ENCODE results near the gene CYP46A1. TPM values are rescaled to one million over a fixed set of nuclear protein-coding genes. Genes with fewer than 3 reads are reported as not detected.

Gene CYP46A1
- total and polyA plus RNA-seq, 2 donors from 2014 or later: 0.82 to 2.5 TPM

- Histone ChIP-seq H3K9ac (ENCODE audit: low read length in 3 of 3) (no peak overlapping the region), H3K27ac (ENCODE audit: low read depth in 2 of 2, low read length in 2 of 2) (no peak overlapping the region), H3K4me3 (ENCODE audit: low read length in 3 of 3) (no peak overlapping the region), H3K9me3 (ENCODE audit: control insufficient read depth in 2 of 3, insufficient read depth in 1 of 3, low read length in 3 of 3) (peaks cover 0 to 10% (median 0%) of the 10 kb centered on the region in 3 donors), H3K27me3 (ENCODE audit: control insufficient read depth, insufficient read depth, low read length) (no peaks in the 10 kb centered on the region), H3K4me1 (ENCODE audit: control insufficient read depth in 2 of 3, insufficient read depth in 2 of 3, low read depth in 1 of 3, low read length in 3 of 3) (no peaks in the 10 kb centered on the region), H3K36me3 (ENCODE audit: control insufficient read depth in 2 of 3, insufficient read depth in 3 of 3, low read length in 3 of 3) (no peaks in the 10 kb centered on the region)
- intact Hi-C loops (cut with DNase I): no loop called here
- TF ChIP-seq, protein P1, sequence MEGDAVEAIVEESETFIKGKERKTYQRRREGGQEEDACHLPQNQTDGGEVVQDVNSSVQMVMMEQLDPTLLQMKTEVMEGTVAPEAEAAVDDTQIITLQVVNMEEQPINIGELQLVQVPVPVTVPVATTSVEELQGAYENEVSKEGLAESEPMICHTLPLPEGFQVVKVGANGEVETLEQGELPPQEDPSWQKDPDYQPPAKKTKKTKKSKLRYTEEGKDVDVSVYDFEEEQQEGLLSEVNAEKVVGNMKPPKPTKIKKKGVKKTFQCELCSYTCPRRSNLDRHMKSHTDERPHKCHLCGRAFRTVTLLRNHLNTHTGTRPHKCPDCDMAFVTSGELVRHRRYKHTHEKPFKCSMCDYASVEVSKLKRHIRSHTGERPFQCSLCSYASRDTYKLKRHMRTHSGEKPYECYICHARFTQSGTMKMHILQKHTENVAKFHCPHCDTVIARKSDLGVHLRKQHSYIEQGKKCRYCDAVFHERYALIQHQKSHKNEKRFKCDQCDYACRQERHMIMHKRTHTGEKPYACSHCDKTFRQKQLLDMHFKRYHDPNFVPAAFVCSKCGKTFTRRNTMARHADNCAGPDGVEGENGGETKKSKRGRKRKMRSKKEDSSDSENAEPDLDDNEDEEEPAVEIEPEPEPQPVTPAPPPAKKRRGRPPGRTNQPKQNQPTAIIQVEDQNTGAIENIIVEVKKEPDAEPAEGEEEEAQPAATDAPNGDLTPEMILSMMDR (IDR thresholded peaks at IDR 0.05; ENCODE audit: borderline replicate concordance, extremely low read depth, insufficient read depth): no peak
- DNase-seq (no peak), FAIRE-seq (no peak)
Observed at GRCh38 chr14:99707420-99707819, 23.3 kb downstream of the CYP46A1 start.

- Histone ChIP-seq H3K27me3 (ENCODE audit: control insufficient read depth, insufficient read depth, low read length) (no peaks in the 10 kb centered on the region), H3K36me3 (ENCODE audit: control insufficient read depth in 2 of 3, insufficient read depth in 3 of 3, low read length in 3 of 3) (no peaks in the 10 kb centered on the region), H3K9ac (ENCODE audit: low read length in 3 of 3) (no peak overlapping the region), H3K4me3 (ENCODE audit: low read length in 3 of 3) (no peak overlapping the region), H3K27ac (ENCODE audit: low read depth in 2 of 2, low read length in 2 of 2) (no peak overlapping the region), H3K4me1 (ENCODE audit: control insufficient read depth in 2 of 3, insufficient read depth in 2 of 3, low read depth in 1 of 3, low read length in 3 of 3) (no peaks in the 10 kb centered on the region), H3K9me3 (ENCODE audit: control insufficient read depth in 2 of 3, insufficient read depth in 1 of 3, low read length in 3 of 3) (peaks cover 0 to 9% (median 0%) of the 10 kb centered on the region in 3 donors)
- DNase-seq (no peak), FAIRE-seq (no peak)
- TF ChIP-seq, protein P1 (IDR thresholded peaks at IDR 0.05; ENCODE audit: borderline replicate concordance, extremely low read depth, insufficient read depth): no peak
- intact Hi-C loops (cut with DNase I): no loop called here
Observed at GRCh38 chr14:99707921-99708320, 23.8 kb downstream of the CYP46A1 start.

DNA sequence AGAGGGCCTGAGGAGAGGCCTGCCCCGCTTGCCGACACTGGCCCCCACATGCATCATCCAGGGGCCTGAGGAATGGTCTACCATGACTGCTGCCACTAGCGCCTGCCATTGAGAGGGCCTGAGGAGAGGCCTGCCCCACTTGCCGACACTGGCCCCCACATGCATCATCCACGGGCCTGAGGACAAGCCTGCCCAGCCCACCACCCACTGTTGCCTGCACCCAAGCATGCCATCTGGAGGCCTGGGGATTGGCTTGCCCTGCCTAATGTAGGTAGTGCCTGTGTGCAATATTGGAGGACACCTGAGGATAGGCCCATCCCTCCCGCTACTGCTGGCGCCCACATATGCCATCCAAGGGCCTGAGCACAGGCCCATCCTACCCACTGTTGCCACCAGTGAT is 24.4 kb downstream of the CYP46A1 start:
- Histone ChIP-seq H3K4me3 (ENCODE audit: low read length in 3 of 3) (no peak overlapping the region), H3K27ac (ENCODE audit: low read depth in 2 of 2, low read length in 2 of 2) (no peak overlapping the region), H3K9ac (ENCODE audit: low read length in 3 of 3) (no peak overlapping the region), H3K36me3 (ENCODE audit: control insufficient read depth in 2 of 3, insufficient read depth in 3 of 3, low read length in 3 of 3) (no peaks in the 10 kb centered on the region), H3K9me3 (ENCODE audit: control insufficient read depth in 2 of 3, insufficient read depth in 1 of 3, low read length in 3 of 3) (peaks cover 0 to 4% (median 0%) of the 10 kb centered on the region in 3 donors), H3K4me1 (ENCODE audit: control insufficient read depth in 2 of 3, insufficient read depth in 2 of 3, low read depth in 1 of 3, low read length in 3 of 3) (no peaks in the 10 kb centered on the region), H3K27me3 (ENCODE audit: control insufficient read depth, insufficient read depth, low read length) (no peaks in the 10 kb centered on the region)
- TF ChIP-seq, protein P1 (IDR thresholded peaks at IDR 0.05; ENCODE audit: borderline replicate concordance, extremely low read depth, insufficient read depth): no peak
- DNase-seq (no peak), FAIRE-seq (no peak)
- intact Hi-C loops (cut with DNase I): no loop called here

DNA sequence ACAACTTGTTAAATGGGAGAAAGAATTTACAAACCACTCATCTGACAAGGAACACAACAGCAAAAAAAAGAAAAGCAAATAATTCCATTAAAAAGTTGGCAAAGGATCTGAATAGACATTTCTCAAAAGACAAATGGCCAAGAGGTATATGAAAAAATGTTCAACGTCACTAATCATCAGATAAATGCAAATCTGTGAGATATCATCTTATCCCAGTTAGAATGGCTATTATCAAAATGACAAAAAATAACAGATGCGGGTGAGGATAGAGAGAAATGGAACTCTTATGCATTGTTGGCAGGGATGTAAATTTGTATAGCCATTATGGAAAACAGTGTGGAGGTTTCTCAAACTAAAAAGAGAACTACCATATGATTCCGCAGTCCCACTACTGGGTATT is 29.9 kb downstream of the CYP46A1 start:
- Histone ChIP-seq H3K36me3 (ENCODE audit: control insufficient read depth in 2 of 3, insufficient read depth in 3 of 3, low read length in 3 of 3) (no peaks in the 10 kb centered on the region), H3K27ac (ENCODE audit: low read depth in 2 of 2, low read length in 2 of 2) (no peak overlapping the region), H3K4me1 (ENCODE audit: control insufficient read depth in 2 of 3, insufficient read depth in 2 of 3, low read depth in 1 of 3, low read length in 3 of 3) (no peaks in the 10 kb centered on the region), H3K9me3 (ENCODE audit: control insufficient read depth in 2 of 3, insufficient read depth in 1 of 3, low read length in 3 of 3) (no peaks in the 10 kb centered on the region), H3K27me3 (ENCODE audit: control insufficient read depth, insufficient read depth, low read length) (no peaks in the 10 kb centered on the region), H3K9ac (ENCODE audit: low read length in 3 of 3) (no peak overlapping the region), H3K4me3 (ENCODE audit: low read length in 3 of 3) (no peak overlapping the region)
- intact Hi-C loops (cut with DNase I): no loop called here
- TF ChIP-seq, protein P1 (IDR thresholded peaks at IDR 0.05; ENCODE audit: borderline replicate concordance, extremely low read depth, insufficient read depth): no peak
- DNase-seq: no peak
- no peak for FAIRE-seq
